ENCODE data around the gene NME5. TPM values are rescaled to one million over a fixed set of nuclear protein-coding genes. Genes with fewer than 3 reads are reported as not detected.
"Not testable (repeated sequence)": the region's sequence is repeated elsewhere in the genome, so short reads cannot be mapped to it uniquely, and the experiment has no call there.

The NME5 gene
- not detected for polyA plus RNA-seq (2013, experiment 1 of 2; ENCODE audit: insufficient read length)
- polyA plus RNA-seq (2013, experiment 2 of 2; ENCODE audit: insufficient read length), result 0.35 TPM

- peak; percentile 44 for DNase-seq
These were observed at the start of gene NME5 for GRCh38 chr5:138138949-138139780. TSS of gene NME5 (minus strand) at chr5:138139428. CDS start at chr5:138138780, 648 bp downstream.

- DNase-seq, result no peak
These were observed 49.4 kb upstream of the NME5 start for GRCh38 chr5:138188626-138189025.

- DNase-seq, result no peak
These were observed 46.8 kb upstream of the NME5 start for GRCh38 chr5:138186002-138186447.

DNA sequence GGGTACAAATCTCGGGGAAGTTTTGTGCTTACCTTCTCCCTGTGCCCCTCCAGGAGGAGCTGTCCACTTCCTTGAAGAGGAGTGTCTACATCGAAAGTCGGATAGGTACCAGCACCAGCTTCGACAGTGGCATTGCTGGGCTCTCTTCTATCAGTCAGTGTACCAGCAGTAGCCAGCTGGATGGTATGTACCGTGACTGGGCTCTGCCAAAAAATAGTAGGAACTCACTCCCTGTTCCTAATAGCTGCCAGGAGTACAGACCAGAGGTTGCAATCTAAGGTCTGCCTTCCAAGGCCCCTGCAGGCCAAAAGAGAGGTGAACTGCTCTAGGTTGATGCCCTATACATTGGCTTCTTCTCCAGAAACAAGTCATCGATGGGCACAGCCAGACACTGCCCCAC is 43.6 kb upstream of the NME5 start:
- DNase-seq, result no peak

DNA sequence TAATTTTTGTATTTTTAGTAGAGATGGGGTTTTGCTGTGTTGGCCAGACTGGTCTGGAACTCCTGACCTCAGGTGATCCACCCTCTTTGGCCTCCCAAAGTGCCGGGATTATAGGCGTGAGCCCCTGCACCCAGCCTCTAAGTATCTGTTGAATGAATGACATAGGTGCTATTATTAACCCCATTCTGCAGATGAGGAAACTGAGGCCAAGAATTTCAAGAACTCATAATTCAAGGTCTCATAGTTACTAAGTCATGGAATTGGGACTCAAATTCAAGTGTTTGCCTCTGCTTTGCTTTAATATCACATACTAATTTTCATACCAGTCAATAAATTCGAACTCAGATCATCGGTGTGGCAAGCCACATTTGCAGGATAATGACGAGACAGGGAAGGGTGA is 41.6 kb upstream of the NME5 start:
- no peak for DNase-seq

DNA sequence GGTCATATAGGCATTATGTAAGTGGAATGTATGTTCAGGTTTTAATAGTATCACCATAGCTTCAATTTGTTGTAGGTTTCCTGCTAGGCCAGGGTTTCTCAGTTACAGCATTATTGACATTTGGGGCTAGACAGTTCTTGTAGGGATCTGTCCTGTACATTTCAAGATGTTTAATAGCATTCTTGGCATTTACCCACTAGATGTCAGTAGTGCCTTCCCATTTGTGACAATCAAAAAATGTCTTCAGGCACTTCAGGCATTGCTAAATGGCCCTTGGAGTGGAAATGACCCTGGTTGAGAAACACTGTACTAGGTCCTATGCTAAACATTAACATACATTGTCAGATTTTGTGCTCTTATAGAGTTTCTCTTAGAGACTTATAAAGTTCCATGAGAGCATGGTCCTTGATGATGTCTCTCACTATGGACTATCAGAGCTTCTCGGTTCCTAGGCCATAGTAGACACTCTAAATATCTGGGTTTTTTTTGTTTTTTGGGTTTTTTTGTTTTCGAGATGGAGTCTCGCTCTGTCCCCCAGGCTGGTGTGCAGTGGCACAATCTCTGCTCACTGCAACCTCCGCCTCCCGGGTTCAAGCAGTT is 41.1 kb upstream of the NME5 start:
- peak; percentile 74 for DNase-seq

DNA sequence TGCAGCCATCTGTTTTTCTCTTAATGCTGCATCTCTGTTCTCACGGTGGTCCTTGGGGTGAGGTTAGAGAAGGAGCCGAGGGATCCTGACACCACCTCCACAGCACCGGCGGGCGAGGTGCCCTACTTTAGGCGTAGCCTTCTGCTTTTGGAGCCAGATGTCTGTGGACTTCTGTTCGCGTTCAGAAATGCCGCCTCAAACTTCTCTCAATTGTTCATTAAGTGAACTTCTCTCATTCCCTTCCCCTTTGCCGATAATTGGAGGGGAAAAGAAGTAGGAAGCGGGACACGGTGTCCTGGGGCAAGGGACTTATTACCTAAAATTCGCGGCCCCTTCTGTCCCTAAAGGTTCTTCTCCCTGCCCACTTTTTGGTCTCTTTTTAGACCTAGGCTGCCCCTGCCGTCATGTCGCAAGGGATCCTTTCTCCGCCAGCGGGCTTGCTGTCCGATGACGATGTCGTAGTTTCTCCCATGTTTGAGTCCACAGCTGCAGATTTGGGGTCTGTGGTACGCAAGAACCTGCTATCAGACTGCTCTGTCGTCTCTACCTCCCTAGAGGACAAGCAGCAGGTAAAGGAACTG is 40.1 kb upstream of the NME5 start:
- DNase-seq, result no peak

DNA sequence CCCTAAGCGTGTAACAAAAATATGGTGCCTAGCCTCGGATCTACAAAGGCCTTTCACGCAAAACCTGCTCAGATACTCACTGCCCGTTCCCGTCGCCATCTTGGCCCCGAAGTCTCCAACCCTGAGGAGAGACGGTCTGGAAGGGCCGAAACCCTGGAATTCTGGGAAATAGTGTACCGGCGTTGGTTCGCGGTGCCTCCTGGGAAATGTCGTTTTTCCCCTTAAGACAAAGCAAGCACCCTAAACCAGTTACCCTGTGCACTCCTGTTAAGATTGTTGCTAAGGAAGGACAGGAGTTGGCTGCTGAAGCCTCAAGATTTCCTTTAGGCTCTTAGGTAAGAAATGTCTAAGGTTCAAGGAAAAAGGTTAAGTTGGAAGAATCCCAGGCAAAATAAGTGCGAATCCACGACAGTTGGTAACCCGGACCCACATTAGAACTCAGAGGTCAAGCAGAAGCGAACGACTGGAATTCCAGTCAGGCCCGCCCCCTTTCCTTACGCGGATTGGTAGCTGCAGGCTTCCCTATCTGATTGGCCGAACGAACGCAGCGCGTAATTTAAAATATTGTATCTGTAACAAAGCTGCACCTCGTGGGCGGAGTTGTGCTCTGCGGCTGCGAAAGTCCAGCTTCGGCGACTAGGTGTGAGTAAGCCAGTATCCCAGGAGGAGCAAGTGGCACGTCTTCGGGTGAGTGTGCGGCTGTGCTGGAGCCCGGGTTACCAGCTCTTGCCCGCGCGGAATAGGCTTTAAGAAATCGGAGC is 39.5 kb upstream of the NME5 start, which contains the start of the genes BRD8 and KIF20A:
TSS of gene BRD8 (minus strand) at position 115 of the 761 bp plus-strand sequence. CDS start at position 99, 16 bp downstream.
TSS of gene KIF20A (plus strand) at position 597 of the 761 bp plus-strand sequence. CDS start 569 bp downstream, outside the sequence.
- peak; percentile 98 for DNase-seq

DNA sequence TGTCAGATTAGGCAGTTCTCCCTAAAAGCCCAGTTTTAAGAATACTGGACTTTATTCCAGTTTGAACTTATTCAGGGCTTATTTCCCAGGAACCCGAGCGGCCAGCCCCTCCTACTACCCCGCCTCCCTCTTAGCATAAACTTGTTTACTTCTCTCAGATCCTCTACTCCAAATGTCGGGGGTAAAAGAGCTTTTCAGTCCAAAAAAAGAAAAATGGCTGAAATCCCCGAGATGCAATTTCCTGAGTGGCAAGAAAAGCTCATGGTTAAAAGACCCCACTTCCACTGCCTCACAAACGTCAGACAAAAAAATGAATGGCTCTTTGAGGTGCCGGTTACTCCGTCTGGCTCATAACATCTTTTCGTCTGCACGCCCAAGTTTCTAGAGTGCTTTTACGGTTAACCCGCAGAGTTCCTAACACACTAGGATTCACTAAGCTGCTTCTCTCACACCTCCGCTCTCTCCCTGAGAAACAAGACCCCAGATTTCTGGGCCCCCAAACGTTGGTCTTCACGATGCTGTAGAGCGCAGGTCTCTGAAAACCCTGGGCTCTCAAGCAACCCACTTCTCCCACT is 38.8 kb upstream of the NME5 start:
- peak; percentile 32 for DNase-seq

GRCh38 chr5:138170299-138170698 is 31.1 kb upstream of the NME5 start:
- no peak for DNase-seq

- DNase-seq, result no peak
These were observed 29.9 kb upstream of the NME5 start for GRCh38 chr5:138169124-138169523.

DNA sequence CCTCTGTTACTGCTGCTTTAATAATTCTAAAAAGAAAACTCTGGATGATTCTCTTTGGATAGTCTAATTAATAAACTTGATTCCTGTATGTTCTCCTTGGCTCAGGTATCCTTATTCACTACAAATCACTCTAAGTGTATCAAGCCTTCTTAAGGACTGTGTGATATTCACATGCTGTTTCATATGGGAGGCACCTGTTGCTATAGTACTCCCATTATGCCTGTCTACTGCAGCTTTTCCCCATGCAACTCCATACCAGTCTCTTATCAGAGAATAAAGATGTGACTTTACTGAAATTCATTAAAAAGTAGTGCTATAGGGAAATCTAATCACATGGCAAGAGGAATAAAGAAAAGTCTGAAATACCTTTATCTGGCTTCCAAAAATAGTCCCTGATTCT is 24.5 kb upstream of the NME5 start:
- no peak for DNase-seq

- DNase-seq, result no peak
These were observed 21.5 kb upstream of the NME5 start for GRCh38 chr5:138160706-138161105.

GRCh38 chr5:138159666-138160065 is 20.4 kb upstream of the NME5 start:
- DNase-seq, result no peak

DNA sequence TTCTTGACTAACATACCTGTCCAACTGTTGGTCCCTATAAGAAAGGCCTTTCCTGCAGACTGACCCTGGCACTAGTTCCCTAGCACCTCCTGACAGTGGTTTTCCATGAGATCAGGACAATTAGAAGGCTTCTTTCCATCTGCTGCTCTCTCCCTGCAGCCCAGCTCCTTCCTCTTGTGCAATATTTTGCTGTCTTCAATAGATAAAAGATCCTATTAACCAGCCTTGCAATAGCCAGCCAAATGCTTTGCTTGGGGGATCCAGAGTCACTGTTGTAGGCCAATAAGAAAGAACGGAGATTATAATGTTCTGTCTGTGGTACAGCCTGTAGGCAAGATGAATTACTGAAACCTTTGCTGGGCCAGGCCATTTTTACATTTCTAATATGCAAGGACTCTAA is 18.4 kb upstream of the NME5 start:
- DNase-seq, result no peak

DNA sequence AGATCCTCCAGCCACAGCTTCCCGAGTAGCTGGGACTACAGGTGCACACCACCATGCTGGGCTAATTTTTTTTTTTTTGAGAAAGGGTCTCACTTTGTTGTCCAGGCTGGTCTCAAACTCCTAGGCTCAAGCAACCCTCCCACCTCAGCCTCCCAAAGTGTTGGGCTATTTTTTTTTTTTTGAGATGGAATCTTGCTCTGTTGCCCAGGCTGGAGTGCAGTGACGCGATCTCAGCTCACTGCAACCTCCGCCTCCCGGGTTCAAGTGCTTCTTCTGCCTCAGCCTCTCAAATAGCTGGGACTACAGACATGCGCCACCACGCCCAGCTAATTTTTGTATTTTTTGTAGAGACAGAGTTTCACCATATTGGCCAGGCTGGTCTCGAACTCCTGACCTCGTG is 16.7 kb upstream of the NME5 start:
- DNase-seq, result not testable (repeated sequence)

- DNase-seq, result peak; percentile 67
These were observed 10.3 kb upstream of the NME5 start for GRCh38 chr5:138149530-138149929.

GRCh38 chr5:138148811-138149210 is 9.6 kb upstream of the NME5 start:
- peak; percentile 86 for DNase-seq

- DNase-seq, result not testable (repeated sequence)
These were observed 4.3 kb upstream of the NME5 start for GRCh38 chr5:138143578-138143977.

- no peak for DNase-seq
These were observed 2.5 kb upstream of the NME5 start for GRCh38 chr5:138141734-138142133.

GRCh38 chr5:138140268-138140667 is 1.0 kb upstream of the NME5 start:
- no peak for DNase-seq

- no peak for DNase-seq
These were observed 508 bp upstream of the NME5 start for GRCh38 chr5:138139781-138140090.
